Stomach smooth muscle (tissue), 2 donors: ENCODE measurements around the gene PLXNA2.

Experiments
- H3K27ac ChIP-seq: one replicate; pipeline ENCODE4 v1.7.0; 2013; ENCODE audit warnings: mild to moderate bottlenecking, low read length, inconsistent platforms
- H3K27me3 ChIP-seq, 2 donors: one replicate each; pipeline ENCODE4 v1.7.0; 2013; ENCODE audit warnings: low read length in 2 of 2; ENCODE audit not compliant: insufficient read depth in 2 of 2, control insufficient read depth in 1 of 2
- H3K36me3 ChIP-seq, 2 donors: one replicate each; pipeline ENCODE4 v1.7.0; 2013; ENCODE audit warnings: low read length in 2 of 2; ENCODE audit not compliant: control insufficient read depth in 2 of 2, insufficient read depth in 2 of 2
- H3K4me1 ChIP-seq: one replicate; pipeline ENCODE4 v1.7.0; 2013; ENCODE audit warnings: low read length; ENCODE audit not compliant: control insufficient read depth, insufficient read depth
- H3K4me3 ChIP-seq, 2 donors: one replicate each; pipeline ENCODE4 v1.7.0; 2013; ENCODE audit warnings: low read length in 2 of 2
- H3K9ac ChIP-seq, 2 donors: one replicate each; pipeline ENCODE4 v1.7.0; 2013; ENCODE audit warnings: low read length in 2 of 2, mild to moderate bottlenecking in 1 of 2
- H3K9me3 ChIP-seq, 2 donors: one replicate each; pipeline ENCODE4 v1.7.0; 2013; ENCODE audit warnings: low read length in 2 of 2; ENCODE audit not compliant: control insufficient read depth in 2 of 2
- donor health status: healthy.
- donor health status: Pancreatic carcinoma.

The PLXNA2 gene

DNA sequence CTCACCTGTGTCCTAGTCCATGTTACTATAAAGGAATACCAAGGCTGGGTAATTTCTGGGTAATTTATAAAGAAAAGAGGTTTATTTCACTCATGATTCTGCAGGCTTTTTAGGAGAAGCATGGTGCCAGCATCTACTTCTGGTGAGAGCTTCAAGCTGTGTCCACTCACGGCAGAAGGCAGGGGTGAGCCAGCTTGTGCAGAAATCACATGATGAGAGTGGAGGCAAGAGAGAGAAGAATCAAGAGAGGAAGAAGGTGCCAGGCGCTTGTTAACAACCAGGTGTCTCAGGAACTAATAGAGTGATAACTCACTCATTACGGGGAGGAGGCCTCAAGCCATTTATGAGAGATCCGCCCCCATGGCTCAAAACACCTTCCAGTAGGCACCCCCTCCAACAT, 265.7 kb downstream of the PLXNA2 start:
- Histone ChIP-seq H3K27ac (no peak overlapping the region), H3K4me3 (no peak overlapping the region), H3K4me1 (no peaks in the 10 kb centered on the region), H3K9ac (no peak overlapping the region), H3K27me3 (peaks cover 0 to 3% of the 10 kb centered on the region in 2 donors), H3K36me3 (no peaks in the 10 kb centered on the region), H3K9me3 (no peaks in the 10 kb centered on the region)

- H3K27ac ChIP-seq: no peak overlapping the region
- H3K9ac ChIP-seq: no peak overlapping the region
- no peaks in the 10 kb centered on the region for H3K36me3 ChIP-seq
- H3K9me3 ChIP-seq: no peaks in the 10 kb centered on the region
- H3K27me3 ChIP-seq: peaks cover 0 to 3% of the 10 kb centered on the region in 2 donors
- H3K4me1 ChIP-seq: no peaks in the 10 kb centered on the region
- H3K4me3 ChIP-seq: no peak overlapping the region
Observed at GRCh38 chr1:207977876-207978275, 266.3 kb downstream of the PLXNA2 start.

GRCh38 chr1:207973898-207974568, 270.2 kb downstream of the PLXNA2 start:
- H3K9me3 ChIP-seq: no peaks in the 10 kb centered on the region
- H3K27me3 ChIP-seq: no peaks in the 10 kb centered on the region
- H3K9ac ChIP-seq: no peak overlapping the region
- H3K4me1 ChIP-seq: peaks cover 16% of the 10 kb centered on the region
- no peak overlapping the region for H3K27ac ChIP-seq
- no peak overlapping the region for H3K4me3 ChIP-seq
- no peaks in the 10 kb centered on the region for H3K36me3 ChIP-seq

- H3K4me1 ChIP-seq: peaks cover 16% of the 10 kb centered on the region
- H3K9me3 ChIP-seq: no peaks in the 10 kb centered on the region
- no peak overlapping the region for H3K27ac ChIP-seq
- no peak overlapping the region for H3K4me3 ChIP-seq
- H3K27me3 ChIP-seq: no peaks in the 10 kb centered on the region
- no peaks in the 10 kb centered on the region for H3K36me3 ChIP-seq
- H3K9ac ChIP-seq: no peak overlapping the region
Observed at GRCh38 chr1:207972337-207972736, 271.8 kb downstream of the PLXNA2 start.
